Renal cortical epithelial cell (primary cell): ENCODE measurements around the gene RHOXF2B. TPM values are rescaled to one million over a fixed set of nuclear protein-coding genes. Genes with fewer than 3 reads are reported as not detected.

ENCODE experiments used
- total RNA-seq: library from RNA; depleted of rRNA; stranded (reverse); fragments of >200 nt; gene quantifications from 2 replicates; pipeline ENCODE4 v1.2.3, GENCODE V29; 2014

Gene RHOXF2B
- total RNA-seq, 1 donor from 2014 or later, result not detected

Other genes starting within 250 kb of the RHOXF2B start
- 1.0 and 3.7 TPM in 2 replicates for gene UPF3B, start 224.7 kb downstream of the RHOXF2B start, total RNA-seq
- 11.1 and 17.0 TPM in 2 replicates for gene RNF113A, start 206.0 kb downstream of the RHOXF2B start, total RNA-seq
- gene NDUFA1, start 205.9 kb downstream of the RHOXF2B start, total RNA-seq, result 62.9 and 76.4 TPM in 2 replicates
- gene AKAP14, start 181.8 kb downstream of the RHOXF2B start, total RNA-seq, result not detected in 2 replicates
- gene NKAP, start 133.9 kb downstream of the RHOXF2B start, total RNA-seq, result 3.1 and 5.5 TPM in 2 replicates
- not detected in 2 replicates for gene RHOXF1, start 38.2 kb upstream of the RHOXF2B start, total RNA-seq
- gene RHOXF2, start 80.9 kb upstream of the RHOXF2B start, total RNA-seq, result not detected in 2 replicates
- gene ZBTB33, start 173.1 kb upstream of the RHOXF2B start, total RNA-seq, result 15.6 and 23.5 TPM in 2 replicates
- 0.17 and 0.30 TPM in 2 replicates for gene TMEM255A, start 233.8 kb upstream of the RHOXF2B start, total RNA-seq